GM10847 (cell line): ENCODE results near the gene CDH13.

Source experiments
- POLR2A ChIP-seq: IDR thresholded peaks from 2 replicates; pipeline ENCODE4 v1.6.1; 2011; ENCODE audit not compliant: insufficient read length; ENCODE audit errors: extremely low read depth

CDH13 gene

DNA sequence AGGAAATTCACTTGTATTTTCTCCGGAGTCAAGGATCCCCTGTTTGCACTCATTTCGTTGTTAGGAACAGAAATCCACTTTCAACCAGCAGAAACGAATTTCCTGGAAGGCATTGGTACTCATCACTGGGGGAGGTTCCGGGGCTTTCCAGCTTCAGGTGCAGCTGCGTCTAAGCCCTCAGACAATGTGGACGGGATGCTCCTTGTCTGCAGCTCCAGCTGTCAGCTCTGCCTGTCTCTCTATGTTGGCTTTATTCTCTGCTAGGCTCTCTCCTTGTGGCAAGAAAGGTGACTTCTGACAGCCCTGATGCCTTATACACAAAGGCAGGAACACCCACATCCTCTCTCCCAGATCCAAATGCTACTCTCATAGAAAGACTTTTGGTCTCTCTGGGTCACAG lies 997.1 kb downstream of the CDH13 start:
- TF ChIP-seq POLR2A, result no peak

DNA sequence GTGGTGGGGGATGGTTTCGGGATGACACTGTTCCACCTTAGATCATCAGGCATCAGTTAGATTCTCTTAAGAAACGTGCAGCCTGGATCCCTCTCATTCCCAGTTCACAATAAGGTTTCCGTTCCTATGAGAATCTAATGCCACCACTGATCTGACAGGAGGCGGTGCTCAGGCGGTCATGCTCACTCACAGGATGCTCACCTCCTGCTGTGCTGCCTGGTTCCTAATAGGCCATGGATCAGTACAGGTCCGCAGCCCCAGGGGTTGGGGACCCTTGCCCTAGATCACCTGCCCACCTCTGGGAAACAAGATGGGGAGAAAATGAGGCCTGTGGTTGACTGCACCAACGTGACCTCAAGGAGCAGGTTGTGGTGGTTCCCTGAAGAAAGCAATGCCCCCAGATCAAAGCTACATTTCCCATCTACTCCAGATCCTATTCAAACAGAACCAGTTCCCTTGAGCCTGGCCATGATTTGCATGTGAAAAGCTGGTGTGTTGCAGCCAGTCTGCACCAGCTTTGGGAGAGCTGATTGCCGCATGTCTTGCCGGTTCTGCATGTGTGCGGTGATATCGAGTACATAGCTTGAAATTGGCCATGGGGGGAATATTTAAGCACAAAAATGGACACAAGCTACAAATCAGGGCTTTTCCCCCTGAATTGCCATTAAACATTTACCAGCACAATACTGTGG lies 997.8 kb downstream of the CDH13 start:
- no peak for TF ChIP-seq POLR2A

DNA sequence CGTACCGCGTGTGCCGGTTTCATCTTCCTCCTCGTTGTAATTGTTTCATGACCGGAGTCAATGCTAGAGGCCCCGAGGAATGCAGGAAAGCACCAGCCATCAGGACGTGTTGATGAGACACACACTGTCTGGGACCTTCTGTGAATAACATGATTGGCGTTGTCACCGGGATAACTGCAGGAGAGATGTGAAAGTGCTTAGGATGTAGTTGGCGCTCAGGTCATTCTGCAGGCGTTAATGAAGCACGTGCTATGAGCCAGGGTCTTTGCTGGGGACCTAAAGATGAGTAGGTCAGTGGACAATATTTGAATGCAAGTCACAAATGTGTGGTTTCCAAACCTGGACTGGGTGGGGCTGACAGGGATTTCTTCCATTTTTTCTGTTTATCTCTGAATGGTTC lies 999.4 kb downstream of the CDH13 start:
- TF ChIP-seq POLR2A, result no peak

DNA sequence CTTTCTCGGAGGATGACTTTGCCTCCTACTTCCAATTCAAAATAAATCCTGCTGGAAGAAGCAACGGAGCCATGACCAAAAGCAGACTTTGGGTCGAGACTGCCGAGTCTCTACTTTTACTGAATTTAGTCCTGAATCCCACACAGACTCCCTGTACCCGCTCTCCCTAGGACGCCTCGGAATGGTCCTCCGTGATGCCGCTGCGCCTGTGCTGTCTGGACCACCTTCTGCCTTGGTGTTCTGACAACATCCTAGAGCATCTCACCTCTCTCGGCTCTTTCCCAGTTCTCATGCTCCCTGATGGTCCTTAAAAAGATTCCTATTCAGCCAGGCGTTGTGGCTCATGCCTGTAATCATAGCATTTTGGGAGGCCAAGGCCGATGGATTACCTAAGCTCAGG lies 999.9 kb downstream of the CDH13 start:
- TF ChIP-seq POLR2A, result no peak

DNA sequence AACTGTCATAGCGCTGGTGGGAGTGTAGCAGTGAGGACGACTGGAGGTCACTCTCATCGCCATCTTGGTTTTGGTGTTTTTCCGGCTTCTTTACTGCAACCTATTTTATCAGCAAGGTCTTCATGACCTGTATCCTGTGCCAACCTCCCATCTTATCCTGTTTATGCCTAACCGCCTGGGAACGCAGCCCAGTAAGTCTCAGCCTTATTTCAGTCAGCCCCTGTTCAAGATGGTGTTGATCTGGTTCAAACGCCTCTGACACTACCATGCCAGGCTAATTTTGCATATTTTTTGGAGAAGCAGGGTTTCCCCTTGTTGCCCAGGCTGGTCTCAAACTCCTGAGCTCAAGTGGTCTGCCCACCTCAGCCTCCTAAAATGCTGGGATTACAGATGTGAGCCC lies 1001.2 kb downstream of the CDH13 start:
- TF ChIP-seq POLR2A, result no peak

DNA sequence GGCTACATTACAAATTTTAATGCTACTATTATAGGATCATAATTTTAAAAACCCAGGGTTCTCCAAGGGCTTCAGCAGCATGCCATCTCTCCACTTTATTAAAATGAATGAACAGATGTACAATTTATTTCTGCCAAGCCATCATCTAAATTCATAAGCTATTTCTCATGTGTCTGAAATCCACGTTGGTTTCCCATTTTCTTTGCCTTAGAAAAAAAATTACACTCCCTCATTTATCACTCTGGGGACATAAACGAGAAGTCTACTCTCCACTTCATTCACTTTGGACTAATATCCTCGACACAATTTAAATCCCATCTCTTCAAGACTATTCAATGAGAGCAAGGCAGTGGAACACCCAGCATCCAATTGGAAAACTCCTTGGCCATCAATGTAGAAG lies 1002.7 kb downstream of the CDH13 start:
- TF ChIP-seq POLR2A, result no peak

DNA sequence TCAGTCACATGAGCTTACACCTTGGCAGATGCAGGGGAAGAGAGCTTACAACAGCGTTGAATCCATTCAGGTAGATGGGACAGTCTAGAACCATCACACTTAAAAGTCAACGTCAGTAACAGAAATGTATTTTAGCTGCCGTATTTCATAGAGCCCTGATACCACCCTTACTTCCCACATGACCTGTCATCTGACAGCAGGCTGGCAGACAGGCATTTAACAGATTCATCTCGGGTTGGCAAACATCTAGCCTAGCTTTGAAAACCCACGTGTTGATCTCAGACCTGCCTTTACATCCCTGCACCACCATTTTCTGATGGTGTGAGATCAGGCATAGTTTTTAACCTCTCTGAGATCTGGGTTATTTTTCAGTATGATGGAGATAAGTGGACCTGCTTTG lies 1003.1 kb downstream of the CDH13 start:
- no peak for TF ChIP-seq POLR2A

DNA sequence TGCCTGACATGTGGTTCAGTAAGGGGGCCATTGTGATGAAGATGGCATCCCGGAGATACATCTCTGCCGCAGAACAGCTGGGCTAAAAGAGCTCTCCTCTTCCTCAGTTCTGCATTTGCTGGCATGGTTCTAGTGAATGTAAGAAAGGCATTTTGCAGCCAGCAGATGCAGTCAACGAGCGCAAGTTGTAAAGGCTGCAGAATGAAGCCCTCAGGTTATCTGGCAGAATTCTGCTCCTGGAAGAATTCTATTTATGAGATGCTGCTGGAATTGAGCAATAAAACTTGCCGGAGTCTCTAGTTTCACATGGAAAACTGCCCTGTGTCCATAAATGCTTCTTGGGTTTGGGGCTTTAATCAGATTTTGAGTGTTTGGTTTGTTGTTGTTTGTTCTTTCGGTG lies 1004.2 kb downstream of the CDH13 start:
- TF ChIP-seq POLR2A, result no peak

DNA sequence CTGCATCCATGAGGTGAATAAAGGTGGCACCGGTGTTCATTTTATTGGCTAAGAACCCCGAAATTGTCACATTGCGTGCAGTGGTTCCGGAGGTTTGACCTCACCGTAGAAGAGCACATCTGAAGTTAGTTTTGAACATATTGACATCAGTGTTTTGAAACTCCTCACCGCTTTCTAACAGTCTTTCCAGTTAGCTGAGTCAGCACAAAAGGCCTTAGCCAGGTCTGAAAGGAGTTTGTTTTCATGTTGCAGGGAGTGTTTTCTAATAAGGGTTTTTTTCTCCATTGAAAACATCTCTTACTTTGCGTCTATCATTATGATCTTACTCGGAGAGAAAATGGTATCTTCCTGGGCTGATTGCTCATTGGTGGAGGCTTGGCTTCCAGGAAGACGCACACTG lies 1006.5 kb downstream of the CDH13 start:
- no peak for TF ChIP-seq POLR2A

DNA sequence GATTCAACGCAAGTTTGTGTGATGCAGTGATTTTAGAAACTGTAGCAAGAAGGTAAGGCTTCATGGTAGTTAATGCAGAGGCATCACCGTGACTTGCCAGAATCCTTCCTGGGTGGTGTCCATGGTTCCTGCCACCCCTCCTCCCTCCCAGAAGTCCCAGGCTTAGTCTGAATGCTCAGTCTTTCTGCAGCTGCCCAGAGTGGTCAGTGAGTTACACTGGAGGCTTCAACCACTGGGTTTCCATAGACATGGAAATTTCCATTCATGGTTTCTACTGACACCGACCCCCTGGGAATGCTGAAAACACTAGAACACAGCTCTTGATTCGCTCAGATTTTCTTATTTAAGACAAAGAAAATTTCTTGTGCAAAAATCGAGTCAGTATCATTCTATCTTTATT lies 1021.6 kb downstream of the CDH13 start:
- no peak for TF ChIP-seq POLR2A

DNA sequence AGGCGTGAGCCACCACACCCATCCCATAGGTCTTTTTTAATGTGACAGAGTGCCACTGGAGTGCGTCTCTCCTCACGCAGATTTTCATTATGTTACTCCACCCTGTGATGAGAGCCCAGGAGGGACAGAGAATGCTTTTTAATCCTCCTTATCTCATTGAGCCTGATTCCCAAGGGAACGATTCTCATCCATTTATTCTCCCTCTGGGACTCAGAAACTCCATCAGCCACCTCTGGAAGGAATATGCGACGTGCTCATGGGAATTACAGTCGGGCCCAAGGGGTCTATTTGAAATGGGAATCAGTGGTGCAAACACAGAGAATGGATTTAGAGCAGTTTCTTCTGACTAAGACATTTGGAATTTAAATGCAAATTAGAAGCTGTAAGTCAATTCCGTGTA lies 1025.1 kb downstream of the CDH13 start:
- no peak for TF ChIP-seq POLR2A

DNA sequence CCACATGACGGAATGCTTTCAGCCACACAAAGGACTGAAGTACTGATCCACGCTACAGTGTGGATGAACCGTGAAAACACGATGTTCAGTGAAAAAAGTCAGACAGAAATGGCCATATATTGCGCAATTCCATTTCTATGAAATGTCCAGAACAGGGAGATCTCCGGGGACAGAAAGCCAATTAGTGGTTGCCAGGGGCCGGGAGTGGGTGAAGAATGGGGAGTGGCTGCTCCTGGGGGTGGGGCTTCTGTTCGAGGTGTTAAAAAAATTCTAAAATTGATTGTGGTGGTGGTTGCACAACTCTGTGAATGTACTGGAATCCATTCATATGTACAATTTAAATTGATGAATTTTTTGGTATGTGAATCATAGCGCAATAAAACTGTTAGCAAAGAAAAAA lies 1026.2 kb downstream of the CDH13 start:
- TF ChIP-seq POLR2A, result no peak

DNA sequence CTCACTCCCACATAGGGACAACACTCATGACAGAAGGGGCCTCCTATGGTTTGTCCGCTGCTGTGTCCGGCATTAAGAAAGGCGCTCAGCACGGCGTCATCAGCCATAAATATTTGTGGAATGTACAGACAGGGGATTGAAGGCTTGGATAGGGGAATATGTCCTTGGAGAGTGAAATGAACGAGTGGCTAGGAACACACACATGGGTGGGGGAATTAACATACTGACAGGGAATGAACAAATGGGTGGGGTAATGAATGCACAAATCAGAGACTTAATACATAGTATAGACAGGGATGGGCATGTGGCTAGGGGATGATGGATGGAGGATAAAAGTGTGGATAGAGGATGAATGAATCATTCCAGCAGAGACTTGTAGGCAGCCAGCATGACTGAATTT lies 1027.0 kb downstream of the CDH13 start:
- TF ChIP-seq POLR2A, result no peak

DNA sequence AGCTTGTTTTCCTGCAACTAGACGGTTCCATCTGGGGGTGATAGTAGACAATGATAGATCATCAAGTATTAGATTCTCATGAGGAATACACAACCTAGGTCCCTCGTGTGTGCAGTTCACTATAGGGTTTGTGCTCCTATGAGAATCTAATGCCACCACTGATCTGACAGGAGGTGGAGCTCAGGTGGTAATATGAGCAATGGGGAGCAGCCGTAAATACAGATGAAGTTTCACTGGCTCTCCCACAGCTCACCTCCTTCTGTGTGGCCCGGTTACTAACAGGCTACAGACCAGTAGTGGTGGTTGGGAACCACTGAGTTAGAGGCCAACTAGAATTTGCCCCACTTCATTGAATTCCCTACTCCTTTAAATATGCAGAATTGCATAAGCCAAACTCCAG lies 1033.5 kb downstream of the CDH13 start:
- no peak for TF ChIP-seq POLR2A

DNA sequence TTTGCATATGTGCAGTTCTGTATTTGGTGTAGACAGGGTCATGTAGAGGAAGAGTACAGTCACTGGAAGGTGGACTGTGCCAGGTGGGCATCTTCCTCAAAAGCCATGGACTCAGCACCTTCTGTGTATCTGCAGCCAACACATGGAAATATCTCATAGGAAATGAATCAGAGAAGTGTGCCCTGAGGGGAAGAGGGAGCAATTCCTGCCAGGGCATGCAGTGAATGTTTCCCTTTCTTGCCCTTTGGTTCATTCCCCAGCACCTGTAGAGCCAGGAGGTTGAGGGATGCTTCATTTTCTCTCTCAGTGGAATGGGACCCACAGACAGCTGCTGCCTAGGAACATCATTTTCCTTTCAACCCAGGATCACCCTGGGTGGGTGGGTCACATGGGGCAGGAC lies 1034.9 kb downstream of the CDH13 start:
- no peak for TF ChIP-seq POLR2A

DNA sequence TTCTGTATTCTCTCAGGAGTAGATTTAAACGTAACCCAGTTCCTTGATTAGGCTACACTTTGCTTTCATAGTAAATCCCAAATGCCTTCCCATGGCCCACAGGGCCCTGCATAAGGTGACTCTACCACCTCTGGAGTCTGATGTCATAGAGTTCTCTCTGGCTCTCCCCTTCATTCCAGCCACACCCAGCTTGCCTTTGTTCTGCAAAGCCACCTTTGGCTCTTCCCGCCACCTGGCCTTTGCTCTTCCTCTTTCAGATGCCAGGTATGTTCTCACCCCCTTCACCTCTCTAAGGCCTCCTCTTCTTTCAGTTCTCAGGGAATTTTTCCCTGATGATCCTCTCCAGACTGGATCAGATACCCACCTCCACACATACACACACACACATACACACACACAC lies 1039.7 kb downstream of the CDH13 start:
- no peak for TF ChIP-seq POLR2A

DNA sequence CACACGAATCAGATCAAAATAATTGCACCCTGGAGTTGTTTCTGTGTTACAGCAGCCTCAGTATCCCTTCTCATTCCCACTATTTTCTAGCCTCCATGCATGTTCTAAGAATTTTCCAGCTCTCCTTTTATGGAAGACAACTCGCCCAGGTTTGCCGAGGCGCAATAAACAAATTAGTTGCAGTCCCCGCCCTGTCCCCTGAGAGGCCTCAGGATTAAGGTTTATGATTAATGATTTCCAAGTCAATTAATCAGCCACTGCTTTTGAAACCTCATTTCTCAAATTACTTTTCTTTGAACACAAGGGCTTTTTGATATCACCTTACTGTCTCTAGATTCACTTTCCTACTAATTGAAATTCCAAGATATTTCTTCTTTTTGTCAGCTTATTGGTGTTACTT lies 1042.7 kb downstream of the CDH13 start:
- TF ChIP-seq POLR2A, result no peak

DNA sequence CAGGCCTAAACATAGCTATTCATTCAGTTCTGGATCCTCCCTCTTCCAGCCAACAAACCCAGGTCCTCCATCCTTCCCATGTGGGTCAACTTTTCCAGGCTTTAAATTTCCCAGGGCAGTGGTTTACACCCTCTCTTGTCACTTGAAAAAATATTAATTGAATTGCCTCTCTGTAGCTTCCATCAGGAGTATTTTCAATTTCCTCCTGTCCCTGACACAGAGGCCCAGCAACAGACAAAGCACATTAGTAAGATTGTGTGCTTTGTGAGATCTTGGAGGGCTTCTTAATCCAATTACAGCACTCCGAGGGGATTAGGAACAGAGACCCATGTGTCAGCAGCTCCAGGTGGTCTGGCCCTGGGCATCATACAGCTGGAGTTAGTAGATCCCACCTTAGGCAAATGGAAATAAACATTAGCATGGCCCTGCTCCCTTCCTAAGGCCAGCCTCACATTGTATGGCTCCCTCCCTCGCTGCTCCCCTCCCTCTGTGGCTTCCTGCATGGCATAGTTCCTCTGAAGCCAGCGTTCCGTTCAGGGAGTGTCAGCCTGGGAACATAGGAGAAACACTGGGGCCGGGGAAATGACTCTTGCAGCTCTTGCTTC lies 1048.3 kb downstream of the CDH13 start:
- no peak for TF ChIP-seq POLR2A

DNA sequence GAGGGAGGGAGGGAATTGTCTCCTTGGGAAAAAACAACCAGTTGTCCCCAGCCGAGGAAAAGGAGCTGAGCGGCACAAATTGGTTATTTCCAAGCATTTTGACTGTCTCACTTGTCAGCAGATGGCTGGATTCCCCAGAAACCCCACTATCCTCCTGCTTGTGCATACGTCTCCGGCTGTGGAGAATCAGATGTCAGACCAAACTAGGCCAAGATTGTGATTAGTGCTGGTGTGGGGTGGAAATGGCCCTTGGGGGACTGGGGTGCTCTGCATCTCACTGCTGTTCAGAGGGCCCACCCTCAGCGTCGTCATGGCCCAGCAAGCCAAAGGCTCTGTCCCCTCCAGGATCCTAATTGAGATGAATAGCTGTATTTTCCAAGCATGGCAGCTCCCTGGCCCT lies 1049.3 kb downstream of the CDH13 start:
- no peak for TF ChIP-seq POLR2A
